Measurements from ENCODE around the gene OR52E2.

DNA sequence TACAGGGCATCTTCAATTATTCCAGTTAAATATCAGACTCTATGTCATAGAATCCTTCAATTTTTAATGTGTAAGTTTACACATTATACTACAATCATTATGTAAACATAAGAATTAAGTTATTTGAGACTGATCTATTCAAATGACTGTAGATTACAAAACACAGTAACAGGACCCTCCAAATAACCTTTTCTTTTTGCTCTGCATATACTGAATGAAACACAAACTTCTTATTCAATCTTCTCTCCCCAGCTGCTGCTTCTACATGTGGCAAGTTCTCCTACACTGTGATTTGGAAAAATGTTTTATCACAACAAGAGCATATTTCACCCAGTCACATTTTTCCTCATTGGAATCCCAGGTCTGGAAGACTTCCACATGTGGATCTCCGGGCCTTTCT lies 13.2 kb downstream of the OR52E2 start, which contains the start of gene OR52J3:
- TF ChIP-seq, protein P1, sequence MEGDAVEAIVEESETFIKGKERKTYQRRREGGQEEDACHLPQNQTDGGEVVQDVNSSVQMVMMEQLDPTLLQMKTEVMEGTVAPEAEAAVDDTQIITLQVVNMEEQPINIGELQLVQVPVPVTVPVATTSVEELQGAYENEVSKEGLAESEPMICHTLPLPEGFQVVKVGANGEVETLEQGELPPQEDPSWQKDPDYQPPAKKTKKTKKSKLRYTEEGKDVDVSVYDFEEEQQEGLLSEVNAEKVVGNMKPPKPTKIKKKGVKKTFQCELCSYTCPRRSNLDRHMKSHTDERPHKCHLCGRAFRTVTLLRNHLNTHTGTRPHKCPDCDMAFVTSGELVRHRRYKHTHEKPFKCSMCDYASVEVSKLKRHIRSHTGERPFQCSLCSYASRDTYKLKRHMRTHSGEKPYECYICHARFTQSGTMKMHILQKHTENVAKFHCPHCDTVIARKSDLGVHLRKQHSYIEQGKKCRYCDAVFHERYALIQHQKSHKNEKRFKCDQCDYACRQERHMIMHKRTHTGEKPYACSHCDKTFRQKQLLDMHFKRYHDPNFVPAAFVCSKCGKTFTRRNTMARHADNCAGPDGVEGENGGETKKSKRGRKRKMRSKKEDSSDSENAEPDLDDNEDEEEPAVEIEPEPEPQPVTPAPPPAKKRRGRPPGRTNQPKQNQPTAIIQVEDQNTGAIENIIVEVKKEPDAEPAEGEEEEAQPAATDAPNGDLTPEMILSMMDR (IDR thresholded peaks at IDR 0.05; ENCODE audit: borderline replicate concordance, extremely low read depth, low read length, poor library complexity, severe bottlenecking): no peak
- TF ChIP-seq EZH2 (IDR thresholded peaks at IDR 0.05; ENCODE audit: borderline replicate concordance, low read depth, low read length, severe bottlenecking): no peak

Data from DND-41 (cell line).